Measurements from ENCODE around the gene TPD52L2.
"Not testable (repeated sequence)": the region's sequence is repeated elsewhere in the genome, so short reads cannot be mapped to it uniquely, and the experiment has no call there.

Gene TPD52L2

DNA sequence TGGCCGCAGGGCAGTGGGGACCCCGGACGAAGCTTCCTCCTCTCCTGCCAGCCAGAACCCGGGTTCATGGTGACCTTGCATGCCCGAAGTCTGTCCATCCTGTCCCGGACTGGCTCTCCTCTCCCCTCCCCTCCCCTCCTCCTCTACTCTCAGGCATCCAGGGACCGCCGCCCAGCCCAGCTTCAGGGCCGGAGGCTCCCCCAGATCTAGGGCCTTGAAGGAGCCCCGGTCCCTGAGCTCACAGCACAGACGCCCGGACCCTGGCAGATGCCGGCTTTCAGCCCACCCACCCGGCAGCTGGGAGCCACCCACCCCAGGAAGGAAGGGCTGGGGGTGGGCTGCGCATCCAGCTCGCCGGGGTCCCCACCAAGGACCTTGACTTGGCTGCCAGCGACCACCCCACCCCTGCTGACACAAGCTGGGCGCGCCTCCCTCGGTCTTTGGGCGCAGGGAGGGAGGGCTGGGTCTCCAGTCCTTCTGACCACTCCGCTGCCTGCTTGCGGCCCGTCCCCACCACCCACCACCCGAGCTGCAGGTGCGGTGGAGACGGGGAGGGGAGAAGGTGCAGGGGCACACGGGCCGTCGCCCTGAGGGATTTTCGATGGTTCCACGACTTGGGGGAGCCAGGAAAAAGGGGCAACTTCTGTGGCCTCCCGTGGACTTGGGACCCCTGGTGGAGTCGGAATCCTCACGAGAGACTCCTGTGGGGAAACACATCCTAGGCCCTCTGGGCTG is 9.5 kb upstream of the TPD52L2 start:
- no peak for DNase-seq (ENCODE audit: low read depth in 2 of 2)

DNA sequence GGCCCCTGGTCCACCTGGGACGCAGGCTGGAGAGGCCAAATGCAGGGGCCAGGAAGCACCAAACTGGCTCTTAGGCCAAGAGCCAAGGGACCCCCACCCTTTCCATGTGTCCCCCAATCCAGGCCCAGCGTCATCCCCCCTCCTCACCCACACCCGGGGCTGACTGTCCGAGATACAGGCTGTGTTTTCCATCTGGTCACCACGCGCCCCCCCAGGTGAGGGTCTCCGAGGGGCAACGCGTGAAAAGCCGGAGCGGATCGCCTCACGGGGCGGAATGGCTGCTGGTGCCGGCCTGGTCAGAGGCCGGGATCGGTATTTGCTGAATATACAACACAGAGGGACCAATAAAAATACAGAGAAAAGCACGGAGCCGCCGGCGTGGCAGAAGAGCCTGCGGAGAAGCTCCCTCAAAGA is 9.0 kb upstream of the TPD52L2 start:
- DNase-seq (ENCODE audit: low read depth in 2 of 2): no peak

DNA sequence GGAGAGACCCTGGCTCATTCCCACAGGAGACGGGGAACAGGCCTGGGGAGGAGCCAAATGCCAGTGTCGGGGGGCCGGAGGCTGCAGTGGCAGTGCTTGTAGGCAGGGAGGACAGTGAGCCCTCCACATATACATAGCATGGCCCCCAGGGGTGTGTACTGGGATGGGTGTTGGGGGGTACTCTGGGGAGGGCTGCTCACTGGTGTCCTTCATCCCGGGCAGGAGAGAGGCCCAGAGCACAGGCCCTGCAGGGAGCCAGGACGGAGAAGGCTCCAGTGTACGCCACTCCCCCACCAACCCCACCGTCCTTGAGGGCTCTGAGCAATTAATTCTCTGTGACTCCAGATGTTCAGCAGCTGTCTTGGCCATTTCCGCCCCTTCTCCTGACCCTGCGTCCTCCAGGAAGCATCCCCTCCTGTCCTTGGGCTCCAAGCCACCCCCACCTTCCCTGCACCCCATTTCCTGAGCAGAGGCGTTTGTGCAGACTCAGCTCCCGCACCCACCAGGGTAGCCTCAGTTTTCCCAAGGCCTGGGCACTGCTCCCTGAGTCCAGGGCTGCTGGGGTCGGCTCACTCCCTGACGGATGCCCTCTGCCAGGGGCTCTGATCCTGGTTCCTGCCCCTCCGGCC is 7.2 kb upstream of the TPD52L2 start:
- DNase-seq (ENCODE audit: low read depth in 2 of 2): no peak

DNA sequence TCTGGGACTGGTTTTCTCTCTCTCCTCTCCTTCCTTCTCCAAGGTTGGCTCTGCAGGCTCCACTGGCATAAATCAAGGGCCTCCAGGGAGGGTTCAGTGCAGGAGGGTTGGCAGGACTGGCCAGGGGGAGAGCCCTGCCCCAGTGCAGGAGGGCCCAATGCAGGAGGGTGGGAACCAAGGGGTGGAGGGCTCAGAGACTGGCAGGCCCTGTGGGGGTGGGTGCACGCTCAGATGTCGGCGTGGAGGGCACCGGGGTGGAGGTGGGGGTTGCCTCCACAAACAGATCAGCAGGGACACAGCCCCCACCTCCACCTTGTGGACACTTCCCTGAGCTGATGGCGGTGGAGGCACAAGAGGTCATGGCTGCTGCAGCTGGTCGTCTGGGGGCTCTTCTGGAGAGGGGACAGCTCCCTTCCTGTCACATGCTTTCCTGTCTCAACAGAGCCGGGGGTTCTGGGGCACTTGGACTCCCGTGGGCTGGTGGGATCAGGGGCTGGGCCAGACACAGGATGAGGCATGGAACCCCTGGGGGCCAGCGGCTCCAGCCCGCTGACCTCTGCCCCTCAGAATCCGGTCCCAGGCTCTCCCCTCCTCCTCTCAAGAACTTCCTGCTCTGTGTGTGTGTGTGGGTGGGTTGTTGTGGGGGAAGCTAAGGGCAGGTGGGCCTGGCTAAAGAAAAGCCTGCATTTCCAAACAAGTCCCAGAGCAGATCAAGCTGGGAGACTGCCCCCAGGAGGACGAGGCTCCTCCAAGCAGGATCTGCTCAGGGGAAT is 6.5 kb upstream of the TPD52L2 start:
- no peak for DNase-seq (ENCODE audit: low read depth in 2 of 2)

DNA sequence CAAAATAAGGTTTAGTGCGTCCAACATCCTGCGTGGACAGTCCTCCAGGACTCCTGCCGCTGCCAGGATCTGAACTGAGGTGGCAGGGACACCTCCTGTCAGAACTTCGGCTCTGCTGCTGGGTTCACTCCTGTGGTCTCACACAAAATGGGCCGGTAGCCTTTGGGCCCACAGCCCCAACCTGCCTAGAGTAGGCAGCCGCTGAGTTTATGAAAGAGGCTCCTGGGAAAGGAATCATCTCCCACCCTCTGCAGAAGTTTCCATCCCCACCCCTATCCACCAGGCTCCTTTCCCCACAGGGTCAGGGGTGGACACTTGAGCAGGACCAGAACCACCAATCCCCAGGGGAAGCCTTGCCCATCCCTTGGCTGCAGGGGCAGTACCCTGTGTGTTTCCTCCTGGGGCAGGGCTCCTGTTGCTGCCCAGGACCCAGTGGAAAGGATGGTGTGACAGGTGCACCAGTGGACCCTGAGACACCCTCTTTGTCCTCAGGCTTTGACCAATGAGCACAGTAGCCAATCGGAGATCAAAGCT is 5.8 kb upstream of the TPD52L2 start:
- no peak for DNase-seq (ENCODE audit: low read depth in 2 of 2)

DNA sequence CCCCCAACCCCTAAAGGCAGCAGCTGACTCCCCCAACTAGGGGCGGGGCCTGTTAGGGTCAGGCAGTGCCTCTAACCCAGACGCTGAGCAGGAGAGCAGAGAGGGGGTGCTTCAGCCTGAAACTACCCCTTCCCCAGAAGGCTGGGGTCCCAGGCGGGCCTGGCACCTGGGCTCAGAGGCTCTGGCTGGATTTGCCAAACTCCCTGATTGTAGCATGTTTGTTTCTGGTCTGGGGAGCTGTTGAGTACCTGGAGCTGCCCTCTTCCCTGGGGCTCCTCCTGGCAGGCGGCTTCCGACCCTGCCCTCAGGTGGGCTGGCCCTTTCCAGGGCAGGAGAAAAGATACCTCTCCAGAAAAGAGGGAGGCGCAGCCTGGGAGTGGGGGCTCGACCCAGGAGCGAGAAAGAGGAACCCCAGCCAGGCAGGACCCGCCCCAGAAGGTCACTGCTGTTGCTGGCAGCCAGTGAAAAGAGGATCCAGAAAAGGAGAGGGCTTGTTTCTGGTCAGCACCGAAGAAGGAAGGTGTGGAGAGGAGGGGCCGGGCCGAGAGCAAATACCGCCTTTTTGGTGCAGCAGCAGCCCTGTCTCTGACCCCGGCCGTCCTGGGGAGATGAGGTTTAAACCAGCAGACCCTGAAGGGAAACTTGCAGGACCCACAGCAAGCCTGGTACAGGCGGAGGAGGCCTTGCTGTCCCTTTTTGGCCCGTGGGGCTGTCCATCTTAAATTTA is 4.6 kb upstream of the TPD52L2 start:
- DNase-seq (ENCODE audit: low read depth in 2 of 2): no peak

DNA sequence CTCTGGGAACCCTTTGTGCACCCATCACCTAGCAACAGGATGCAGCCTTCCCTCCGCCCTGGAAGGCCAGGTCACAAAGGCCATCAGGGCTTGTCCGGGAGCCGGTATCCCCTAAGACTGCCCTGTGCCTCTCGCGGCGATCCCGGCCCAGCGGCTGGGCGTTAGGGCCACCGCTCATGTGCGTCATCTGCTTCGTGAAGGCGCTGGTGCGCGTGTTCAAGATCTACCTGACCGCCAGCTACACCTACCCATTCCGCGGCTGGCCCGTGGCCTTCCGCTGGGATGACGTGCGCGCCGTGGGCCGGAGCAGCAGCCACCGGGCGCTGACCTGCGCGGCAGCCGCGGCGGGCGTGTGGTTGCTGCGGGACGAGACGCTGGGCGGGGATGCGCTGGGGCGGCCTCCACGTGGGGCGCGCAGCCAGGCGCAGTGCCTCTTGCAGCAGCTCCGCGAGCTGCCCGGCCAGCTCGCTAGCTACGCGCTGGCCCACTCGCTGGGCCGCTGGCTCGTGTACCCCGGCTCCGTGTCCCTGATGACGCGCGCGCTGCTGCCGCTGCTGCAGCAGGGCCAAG is 3.6 kb upstream of the TPD52L2 start, which contains the start of gene ABHD16B:
Gene ABHD16B, plus strand, starts transcription at position 134 of the 570 bp plus-strand sequence. Its CDS starts 43 bp downstream, at position 177.
- no peak for DNase-seq (ENCODE audit: low read depth in 2 of 2)

DNA sequence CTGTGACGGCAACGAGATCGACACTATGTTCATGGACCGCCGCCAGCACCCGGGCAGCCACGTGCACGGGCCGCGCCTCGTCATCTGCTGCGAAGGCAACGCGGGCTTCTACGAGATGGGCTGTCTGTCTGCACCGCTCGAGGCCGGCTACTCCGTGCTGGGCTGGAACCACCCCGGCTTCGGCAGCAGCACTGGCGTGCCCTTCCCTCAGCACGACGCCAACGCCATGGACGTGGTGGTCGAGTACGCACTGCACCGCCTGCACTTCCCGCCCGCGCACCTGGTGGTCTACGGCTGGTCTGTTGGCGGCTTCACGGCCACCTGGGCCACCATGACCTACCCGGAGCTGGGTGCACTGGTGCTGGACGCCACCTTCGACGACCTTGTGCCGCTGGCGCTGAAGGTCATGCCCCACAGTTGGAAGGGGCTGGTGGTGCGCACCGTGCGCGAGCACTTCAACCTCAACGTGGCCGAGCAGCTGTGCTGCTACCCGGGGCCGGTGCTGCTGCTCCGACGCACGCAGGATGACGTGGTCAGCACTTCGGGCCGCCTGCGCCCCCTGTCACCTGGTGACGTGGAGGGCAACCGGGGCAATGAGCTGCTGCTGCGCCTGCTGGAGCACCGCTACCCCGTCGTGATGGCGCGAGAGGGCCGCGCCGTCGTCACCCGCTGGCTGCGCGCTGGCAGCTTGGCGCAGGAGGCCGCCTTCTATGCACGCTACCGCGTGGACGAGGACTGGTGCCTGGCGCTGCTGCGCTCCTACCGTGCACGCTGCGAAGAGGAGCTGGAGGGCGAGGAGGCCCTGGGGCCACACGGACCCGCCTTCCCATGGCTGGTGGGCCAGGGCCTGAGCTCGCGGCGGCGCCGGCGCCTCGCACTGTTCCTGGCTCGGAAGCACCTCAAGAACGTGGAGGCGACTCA is 2.8 kb upstream of the TPD52L2 start:
- DNase-seq (ENCODE audit: low read depth in 2 of 2): no peak

DNA sequence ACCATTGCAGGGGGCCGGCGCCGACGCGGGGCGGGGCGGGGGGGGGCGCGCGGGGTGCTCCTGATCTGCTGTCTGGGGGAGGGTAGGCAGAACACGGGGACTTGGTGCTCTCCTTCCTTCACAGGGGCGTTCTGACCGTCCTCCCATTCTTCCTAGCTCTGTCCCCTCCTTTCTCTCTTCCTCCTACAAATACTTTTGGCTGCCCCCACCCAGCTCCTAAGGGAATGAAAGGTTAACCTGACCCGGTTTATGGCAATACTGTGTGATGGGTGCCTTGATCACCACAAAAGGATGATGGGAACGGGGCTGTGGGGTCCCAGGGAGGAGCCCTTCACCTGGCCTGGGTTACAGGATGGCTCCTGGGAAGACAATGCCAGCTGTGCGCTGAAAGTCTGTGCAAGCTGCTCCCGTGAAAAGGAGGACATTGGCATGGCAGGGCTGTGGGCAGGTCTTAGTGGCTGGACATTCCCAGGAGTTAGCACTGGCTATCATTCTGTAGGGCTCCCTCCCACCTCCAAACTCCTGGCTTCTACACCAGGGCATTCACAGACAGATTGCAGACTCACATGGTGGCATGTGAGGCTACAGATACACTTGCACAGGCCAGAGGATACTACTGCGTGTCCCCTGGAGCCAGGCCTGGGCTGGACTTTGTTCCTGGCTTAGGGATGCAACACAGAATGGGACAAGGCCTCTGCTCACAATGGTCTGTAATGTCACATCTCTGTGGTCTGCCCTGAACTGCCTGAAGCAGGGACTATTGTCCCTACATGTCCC is 1.9 kb upstream of the TPD52L2 start:
- DNase-seq (ENCODE audit: low read depth in 2 of 2): no peak

DNA sequence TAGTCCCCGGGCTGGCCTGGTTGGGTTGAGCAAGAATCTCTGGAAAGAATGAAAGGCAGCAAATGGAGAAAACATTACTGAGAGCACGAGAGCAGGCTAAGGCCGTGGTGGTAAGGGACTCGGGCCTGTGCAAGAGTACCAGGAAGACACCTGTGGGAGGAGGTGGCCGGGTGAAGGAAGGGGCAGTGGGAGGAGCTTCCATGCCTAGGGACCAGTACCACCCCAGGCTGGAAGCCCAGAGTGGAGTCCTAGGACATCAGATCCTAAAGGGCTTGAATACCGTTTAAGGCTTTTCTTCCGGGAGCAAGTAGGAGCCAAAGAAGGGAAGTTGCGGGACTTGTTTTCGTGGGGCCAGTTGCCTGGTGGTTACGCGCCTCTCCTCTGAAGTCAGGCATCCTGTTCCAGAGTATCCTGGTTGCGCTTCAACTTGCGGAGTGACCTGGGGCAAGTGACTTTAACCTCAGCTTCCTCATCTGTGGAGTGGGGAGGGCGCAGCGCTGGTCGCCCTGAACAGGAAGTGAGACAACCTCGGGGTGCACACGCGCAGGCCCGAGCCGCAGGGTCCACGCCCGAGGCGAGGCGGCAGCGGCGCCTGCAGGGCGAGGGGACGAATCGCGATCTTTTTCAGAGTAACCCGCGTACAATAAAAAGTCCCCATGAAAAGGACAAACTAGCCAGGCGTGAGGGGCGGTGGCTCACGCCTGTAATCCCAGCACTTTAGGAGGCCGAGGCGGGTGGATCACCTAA is 1.1 kb upstream of the TPD52L2 start:
- peak; percentile 54 to 65 for DNase-seq (ENCODE audit: low read depth in 2 of 2)

DNA sequence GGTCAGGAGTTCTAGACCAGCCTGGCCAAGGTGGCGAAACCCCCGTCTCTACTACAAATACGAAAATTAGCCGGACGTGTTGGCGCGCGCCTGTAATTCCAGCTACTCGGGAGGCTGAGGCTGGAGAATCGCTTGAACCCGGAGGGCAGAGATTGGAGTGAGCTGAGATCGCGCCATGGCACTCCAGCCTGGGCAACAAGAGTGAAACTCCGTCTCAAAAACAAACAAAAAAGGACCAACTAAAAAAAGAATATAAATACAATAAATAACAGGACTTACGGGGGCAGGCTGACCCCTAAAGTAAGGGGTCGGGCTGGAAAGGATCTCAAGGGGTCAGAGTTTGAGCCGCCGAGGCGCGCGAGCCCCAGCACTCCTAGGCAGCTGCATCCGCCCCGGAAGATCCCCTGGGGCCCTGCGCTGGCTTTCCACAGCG is 509 bp upstream of the TPD52L2 start:
- no peak for DNase-seq (ENCODE audit: low read depth in 2 of 2)

DNA sequence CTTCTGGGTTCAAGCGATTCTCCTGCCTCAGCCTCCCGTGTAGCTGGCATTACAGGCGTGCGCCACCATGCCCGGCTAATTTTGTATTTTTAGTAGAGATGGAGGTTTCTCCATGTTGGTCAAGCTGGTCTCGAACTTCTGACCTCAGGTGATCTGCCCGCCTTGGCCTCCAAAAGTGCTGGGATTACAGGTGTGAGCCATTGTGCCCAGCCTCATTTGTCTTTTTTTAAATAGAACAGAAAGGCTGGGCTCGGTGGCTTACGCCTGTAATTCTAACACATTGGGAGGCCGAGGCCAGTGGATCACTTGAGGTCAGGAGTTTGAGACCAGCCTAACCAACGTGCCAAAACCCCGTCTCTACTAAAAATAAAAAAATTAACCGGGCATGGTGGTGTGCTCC is 2.0 kb downstream of the TPD52L2 start:
- DNase-seq (ENCODE audit: low read depth in 2 of 2): not testable (repeated sequence)

DNA sequence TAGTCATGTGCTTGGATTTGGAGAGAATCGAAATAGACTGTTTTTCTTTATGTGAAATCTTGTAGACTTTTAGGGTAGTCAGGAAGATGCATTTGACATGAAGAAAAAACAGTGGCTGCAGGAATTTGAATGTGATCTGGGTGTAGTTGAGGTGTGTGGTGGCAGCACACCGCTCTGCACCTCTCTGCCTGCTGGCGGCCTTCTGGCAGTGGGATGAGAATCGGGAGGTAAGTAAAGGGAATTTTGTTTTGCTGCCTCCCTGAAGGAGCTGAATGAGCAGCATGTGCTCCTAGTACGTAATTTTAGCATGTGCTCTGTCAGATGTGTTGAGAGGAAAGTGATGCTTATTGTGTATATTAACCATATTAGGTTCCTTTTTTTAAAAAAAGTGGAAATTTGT is 3.2 kb downstream of the TPD52L2 start:
- no peak for DNase-seq (ENCODE audit: low read depth in 2 of 2)

DNA sequence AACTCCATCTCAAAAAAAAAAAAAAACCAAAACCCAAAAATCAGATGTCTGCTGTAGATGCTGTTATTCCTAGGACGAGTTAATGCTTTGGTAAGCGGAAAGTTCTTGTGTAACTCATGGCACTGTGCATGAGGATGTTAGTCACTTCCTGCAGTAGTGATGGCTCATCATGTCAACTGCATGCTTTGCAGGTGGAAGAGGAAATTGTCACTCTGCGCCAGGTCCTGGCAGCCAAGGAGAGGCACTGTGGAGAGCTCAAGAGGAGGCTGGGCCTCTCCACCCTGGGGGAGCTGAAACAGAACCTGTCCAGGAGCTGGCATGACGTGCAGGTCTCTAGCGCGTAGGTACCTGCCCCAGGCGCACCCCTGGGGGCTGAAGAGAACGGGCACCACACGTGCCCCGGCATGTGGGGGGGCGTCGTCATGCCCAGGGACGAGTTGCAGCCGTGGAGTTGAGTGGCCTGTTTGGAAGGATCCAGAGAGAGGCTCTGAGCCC is 8.5 kb downstream of the TPD52L2 start:
- no peak for DNase-seq (ENCODE audit: low read depth in 2 of 2)

DNA sequence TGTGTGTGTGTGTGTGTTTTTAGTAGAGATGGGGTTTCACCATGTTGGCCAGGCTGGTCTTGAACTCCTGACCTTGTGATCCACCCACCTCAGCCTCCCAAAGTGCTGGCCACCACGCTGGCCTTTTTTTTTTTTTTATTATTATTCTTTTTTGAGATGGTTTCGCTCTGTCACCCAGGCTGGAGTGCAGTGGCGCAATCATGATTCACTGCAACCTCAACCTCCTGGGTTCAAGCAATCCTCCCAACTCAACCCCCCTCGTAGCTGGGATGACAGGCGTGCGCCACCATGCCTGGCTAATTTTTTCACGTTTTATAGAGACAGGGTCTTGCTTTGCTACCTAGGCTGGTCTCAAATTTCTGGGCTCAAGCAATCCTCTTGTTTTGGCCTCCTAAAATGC is 9.2 kb downstream of the TPD52L2 start:
- not testable (repeated sequence) for DNase-seq (ENCODE audit: low read depth in 2 of 2)

DNA sequence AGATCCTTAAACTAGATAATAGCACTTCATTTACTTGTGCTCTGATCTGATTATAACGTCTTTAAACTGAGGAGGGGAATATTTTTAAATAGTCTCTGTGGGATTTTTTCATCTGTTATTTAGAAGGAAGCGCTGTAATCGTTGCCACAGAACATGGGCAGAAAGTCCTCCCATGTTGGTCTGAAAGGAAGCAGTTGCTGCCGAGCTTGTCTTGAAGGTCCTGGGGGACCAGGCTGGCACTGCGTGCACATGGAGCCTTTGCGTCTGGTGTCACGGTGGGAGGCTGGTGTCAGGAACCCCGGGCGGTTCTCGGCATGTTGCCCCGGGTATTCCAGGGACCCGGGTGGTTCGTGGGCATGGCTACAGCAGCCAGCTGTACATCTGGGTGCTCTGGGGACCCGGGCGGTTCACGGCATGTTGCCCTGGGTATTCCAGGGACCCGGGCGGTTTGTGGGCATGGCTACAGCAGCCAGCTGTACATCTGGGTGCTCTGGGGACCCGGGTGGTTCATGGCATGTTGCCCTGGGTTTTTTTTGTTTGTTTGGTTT is 11.5 kb downstream of the TPD52L2 start:
- no peak for DNase-seq (ENCODE audit: low read depth in 2 of 2)

DNA sequence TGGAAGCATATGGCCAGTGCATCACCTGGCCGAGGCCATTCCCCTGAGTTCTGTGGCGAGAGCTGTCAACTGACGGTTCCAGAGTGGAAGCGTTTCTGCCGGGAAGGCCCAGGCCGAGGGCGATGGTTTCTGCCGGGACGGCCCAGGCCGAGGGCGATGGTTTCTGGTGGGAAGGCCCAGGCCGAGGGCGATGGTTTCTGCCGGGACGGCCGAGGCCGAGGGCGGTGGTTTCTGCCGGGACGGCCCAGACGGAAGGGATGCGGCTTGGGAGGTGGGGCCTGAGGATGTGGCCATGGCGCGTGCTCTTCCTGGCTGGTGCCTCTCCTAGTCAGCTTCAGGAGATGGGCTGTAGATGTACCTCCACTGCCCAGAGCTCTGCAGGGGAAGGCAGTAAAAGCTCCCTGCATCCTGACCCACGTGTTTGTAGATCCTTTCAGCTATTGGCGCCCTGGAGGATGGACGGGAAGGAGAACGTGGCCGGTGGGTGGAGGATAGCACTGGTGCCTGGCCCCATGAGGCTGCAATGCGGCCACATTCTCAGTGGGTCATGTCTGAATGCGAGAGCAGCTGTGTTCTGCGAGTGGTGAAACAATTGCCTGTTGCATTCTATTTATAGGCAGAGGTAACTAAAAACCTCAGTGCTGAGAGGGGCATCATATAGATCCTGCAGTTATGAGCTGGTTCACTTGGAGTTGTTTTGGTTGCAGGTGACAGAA is 12.8 kb downstream of the TPD52L2 start:
- DNase-seq (ENCODE audit: low read depth in 2 of 2): no peak
